H1 (cell line): ENCODE results near the gene ABCA2. TPM values are rescaled to one million over a fixed set of nuclear protein-coding genes. Genes with fewer than 3 reads are reported as not detected.

Experiments
- CTCF ChIA-PET: fragments of 300-600 bp; sonication (Branson Sonifier 250); formaldehyde crosslinking; loops from one replicate; lab custom pipeline; 2021; ENCODE audit not compliant: partially characterized antibody; lab: Charles Lee
- POLR2A ChIA-PET: fragments of 300-600 bp; sonication (Branson Sonifier 250); formaldehyde crosslinking; loops from one replicate; lab custom pipeline; 2021; ENCODE audit warnings: inconsistent platforms; ENCODE audit not compliant: partially characterized antibody; lab: Charles Lee
- DNase-seq, 2 experiments: peaks; one replicate each; pipeline versions ENCODE4 v3.0.0 to v3.0.0-alpha.2; 2010 to 2022; ENCODE audit warnings: low spot score in 2 of 2, low read depth in 1 of 2, mixed read lengths in 1 of 2
- FAIRE-seq: peaks from 2 replicates; lab custom pipeline; 2011; peaks lifted over from hg19 to GRCh38; lab: Jason Lieb, UNC
- H2AFZ ChIP-seq: 2 replicates; pipeline ENCODE4 v1.8.1; 2012; ENCODE audit warnings: low read length, inconsistent platforms
- H2AK5ac ChIP-seq: 2 replicates; pipeline ENCODE4 v1.6.1; 2013; ENCODE audit warnings: low read depth, low read length
- H2BK120ac ChIP-seq: replicated peaks from 2 replicates; pipeline ENCODE3; 2013; ENCODE audit warnings: low read depth, low read length, inconsistent platforms
- H2BK12ac ChIP-seq: 2 replicates; pipeline ENCODE4 v1.6.1; 2013; ENCODE audit warnings: low read depth, low read length
- H2BK15ac ChIP-seq: 2 replicates; pipeline ENCODE4 v1.6.1; 2013; ENCODE audit warnings: low read length
- H2BK20ac ChIP-seq: 2 replicates; pipeline ENCODE4 v1.6.1; 2013; ENCODE audit warnings: low read length
- H2BK5ac ChIP-seq: 2 replicates; pipeline ENCODE4 v1.6.1; 2013; ENCODE audit warnings: low read depth, low read length
- H3K14ac ChIP-seq: 2 replicates; pipeline ENCODE4 v1.6.1; 2013; ENCODE audit warnings: inconsistent platforms; ENCODE audit not compliant: insufficient read length
- H3K18ac ChIP-seq: 2 replicates; pipeline ENCODE4 v1.6.1; 2013; ENCODE audit warnings: low read length; ENCODE audit errors: extremely low read depth
- H3K23ac ChIP-seq: 2 replicates; pipeline ENCODE4 v1.6.1; 2013; ENCODE audit warnings: inconsistent platforms; ENCODE audit not compliant: insufficient read length
- H3K23me2 ChIP-seq: 2 replicates; pipeline ENCODE4 v1.6.1; 2013; ENCODE audit warnings: low read depth, low read length
- H3K27ac ChIP-seq: 2 replicates; pipeline ENCODE4 v1.6.1; 2011; ENCODE audit warnings: low read depth, low read length, inconsistent platforms
- H3K27me3 ChIP-seq, 4 experiments: replicated peaks in 1 of 4; 1 replicate in 1 of 4; 2 replicates in 3 of 4; pipeline versions ENCODE4 v1.6.1 to v1.8.1; 2011 to 2013; ENCODE audit warnings: low read length in 3 of 4, mild to moderate bottlenecking in 3 of 4, inconsistent platforms in 2 of 4, mixed read lengths in 2 of 4, moderate library complexity in 1 of 4; ENCODE audit not compliant: control insufficient read depth in 3 of 4, insufficient read depth in 3 of 4; ENCODE audit errors: extremely low read depth in 1 of 4
- H3K36me3 ChIP-seq, 4 experiments: 2 replicates each; pipeline versions ENCODE4 v1.6.1 to v1.8.1; 2011 to 2013; ENCODE audit warnings: mild to moderate bottlenecking in 4 of 4, low read length in 3 of 4, moderate library complexity in 2 of 4, control low read depth in 1 of 4, inconsistent platforms in 1 of 4; ENCODE audit not compliant: insufficient read depth in 4 of 4, control insufficient read depth in 2 of 4
- H3K4ac ChIP-seq: replicated peaks from 2 replicates; pipeline ENCODE3; 2013; ENCODE audit warnings: low read length, low read depth, mixed read lengths, inconsistent platforms; ENCODE audit not compliant: insufficient read length
- H3K4me1 ChIP-seq, 4 experiments: replicated peaks in 1 of 4; 1 replicate in 1 of 4; 2 replicates in 3 of 4; pipeline versions ENCODE4 v1.6.1 to v1.8.1; 2011 to 2013; ENCODE audit warnings: low read length in 3 of 4, inconsistent platforms in 2 of 4, mixed read lengths in 1 of 4; ENCODE audit not compliant: insufficient read depth in 4 of 4, control insufficient read depth in 3 of 4
- H3K4me2 ChIP-seq, 2 experiments: 2 replicates each; pipeline versions ENCODE4 v1.6.1 to v1.8.1; 2011 to 2013; ENCODE audit warnings: low read depth in 2 of 2, low read length in 2 of 2, control low read depth in 1 of 2, inconsistent platforms in 1 of 2, mild to moderate bottlenecking in 1 of 2; ENCODE audit not compliant: insufficient read depth in 1 of 2
- H3K4me3 ChIP-seq, 4 experiments: fragments of 200-600, 300-600 bp in 1 of 4; sonication (generic), shearing (Covaris generic), sonication (Bioruptor Twin) in 1 of 4; 2 replicates each; pipeline versions ENCODE4 v1.5.1 to v1.8.1; 2011 to 2016; ENCODE audit warnings: low read length in 4 of 4, low read depth in 3 of 4, control low read depth in 2 of 4, inconsistent platforms in 2 of 4, mild to moderate bottlenecking in 2 of 4, mixed read lengths in 1 of 4, moderate library complexity in 1 of 4; ENCODE audit not compliant: insufficient read depth in 2 of 4; ENCODE audit errors: extremely low read depth in 1 of 4
- H3K56ac ChIP-seq: replicated peaks from 2 replicates; pipeline ENCODE3; 2013; ENCODE audit warnings: low read depth, mild to moderate bottlenecking, mixed read lengths, low read length, inconsistent platforms; ENCODE audit not compliant: insufficient read length
- H3K79me1 ChIP-seq: 2 replicates; pipeline ENCODE4 v1.6.1; 2013; ENCODE audit warnings: low read depth, low read length, control low read depth
- H3K79me2 ChIP-seq, 2 experiments: 2 replicates each; pipeline versions ENCODE4 v1.6.1 to v1.8.1; 2012 to 2013; ENCODE audit warnings: low read length in 2 of 2, mild to moderate bottlenecking in 2 of 2, inconsistent platforms in 1 of 2; ENCODE audit not compliant: insufficient read depth in 2 of 2, control insufficient read depth in 1 of 2
- H3K9ac ChIP-seq, 4 experiments: replicated peaks in 1 of 4; 1 replicate in 1 of 4; 2 replicates in 3 of 4; pipeline versions ENCODE4 v1.6.1 to v1.8.1; 2011 to 2013; ENCODE audit warnings: low read depth in 3 of 4, low read length in 3 of 4, control low read depth in 2 of 4, mild to moderate bottlenecking in 2 of 4, moderate library complexity in 2 of 4, inconsistent platforms in 1 of 4; ENCODE audit errors: extremely low read depth in 1 of 4
- H3K9me3 ChIP-seq, 2 experiments: 2 replicates each; pipeline versions ENCODE4 v1.6.1 to v1.8.1; 2012 to 2013; ENCODE audit warnings: mild to moderate bottlenecking in 2 of 2, moderate library complexity in 2 of 2, control low read depth in 1 of 2, inconsistent platforms in 1 of 2, low read depth in 1 of 2, low read length in 1 of 2, mixed read lengths in 1 of 2; ENCODE audit not compliant: insufficient read depth in 2 of 2
- H4K20me1 ChIP-seq, 2 experiments: replicated peaks in 1 of 2; 2 replicates each; pipeline versions ENCODE3 to v1.8.1; 2011 to 2013; ENCODE audit warnings: inconsistent platforms in 2 of 2, low read length in 2 of 2, mild to moderate bottlenecking in 1 of 2; ENCODE audit not compliant: insufficient read depth in 2 of 2, control insufficient read depth in 1 of 2
- H4K5ac ChIP-seq: 2 replicates; pipeline ENCODE4 v1.6.1; 2013; ENCODE audit warnings: low read length, low read depth, mixed read lengths, inconsistent platforms; ENCODE audit not compliant: insufficient read length
- H4K8ac ChIP-seq: 2 replicates; pipeline ENCODE4 v1.8.0; 2013; ENCODE audit warnings: mild to moderate bottlenecking, moderate library complexity, low read length, inconsistent platforms; ENCODE audit not compliant: insufficient read depth; ENCODE audit errors: extremely low read depth
- H4K91ac ChIP-seq: replicated peaks from 2 replicates; pipeline ENCODE3; 2013; ENCODE audit warnings: low read length, mixed read lengths, inconsistent platforms; ENCODE audit not compliant: insufficient read length
- WGBS, 2 experiments: shearing (Covaris generic) in 1 of 2; methylation state at CpG; one replicate each; pipeline versions ENCODE4 v1.1.6 to v1.1.7; 2013 to 2015; ENCODE audit warnings: low lambda C conversion rate in 2 of 2, mixed read lengths in 2 of 2, inconsistent platforms in 1 of 2, low coverage in 1 of 2, missing lambda C conversion rate in 1 of 2; ENCODE audit not compliant: insufficient replicate concordance in 2 of 2, insufficient coverage in 1 of 2, insufficient read length in 1 of 2; ENCODE audit errors: extremely low coverage in 1 of 2, missing lambda C conversion rate in 1 of 2; 5-methylcytosine and 5-hydroxymethylcytosine counted together
- polyA plus RNA-seq, 7 experiments: library from polyadenylated mRNA; depleted of rRNA in 3 of 7; stranded (reverse) in 5 of 7; unstranded in 2 of 7; fragments of >200 nt in 5 of 7; fragments of 200-250 nt in 2 of 7; gene quantifications; 1 replicate in 5 of 7; 2 replicates in 1 of 7; 4 replicates in 1 of 7; pipeline versions ENCODE4 v1.2.1 to v1.2.3, GENCODE V29; 2011 to 2013; ENCODE audit warnings: missing spikeins in 2 of 7, mixed read lengths in 2 of 7
- total RNA-seq: library from RNA; stranded (reverse); fragmentation: NEBNext Ultra II Directional; extraction: Animal tissue kit (Norgen Biotek cat#: 25700); gene quantifications from 2 replicates; pipeline ENCODE4 v1.2.1, GENCODE V29; 2021

Gene ABCA2
- total and polyA plus RNA-seq, 2 of the 8 experiments (the other 6 are each of a cell fraction or from before 2014, with no cell fraction given), result 12.5 to 14.3 TPM

DNA sequence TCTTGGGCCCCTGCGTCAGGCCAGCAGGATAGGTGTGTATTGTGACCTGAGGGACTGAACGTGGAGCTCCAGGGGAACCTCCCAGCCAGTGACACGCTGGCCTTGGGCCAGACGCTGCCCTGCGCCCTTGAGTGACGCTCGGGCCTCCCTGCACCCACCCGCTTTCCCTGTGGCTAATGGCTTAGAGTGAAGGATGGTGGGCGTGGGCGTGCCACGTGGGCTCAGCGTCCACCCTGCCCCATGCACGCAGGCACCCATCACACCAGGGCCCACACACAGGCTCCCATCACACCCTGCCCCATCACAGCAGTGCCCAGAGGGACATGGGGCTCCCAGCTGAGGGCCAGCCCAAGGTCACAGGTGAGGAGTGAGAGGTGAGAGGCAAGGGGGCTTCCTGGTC, 9.0 kb upstream of the ABCA2 start:
- CTCF ChIA-PET, result interaction anchor here (0.7 to 4.2 kb wide), 16 partner anchors 8 to 198 kb away, joined by 3 to 65 read pairs (median 16); partner anchors contain the start of genes ABCA2, CLIC3, PTGDS and SAPCD2
- Histone ChIP-seq H3K18ac (no peak overlapping the region), H3K27me3 (no peaks in the 10 kb centered on the region; a peak in 3 of 7 replicates), H2BK15ac (no peak overlapping the region), H3K14ac (no peak overlapping the region), H4K20me1 (peaks cover 2 to 5% of the 10 kb centered on the region in 2 experiments), H3K27ac (no peak overlapping the region), H3K4ac (no peak overlapping the region), H4K8ac (no peak overlapping the region), H4K91ac (no peak overlapping the region), H2BK12ac (no peak overlapping the region), H3K36me3 (peaks cover 0 to 3% (median 0%) of the 10 kb centered on the region in 4 experiments; a peak in 1 of 8 replicates), H2AK5ac (no peak overlapping the region), H2BK5ac (no peak overlapping the region), H2BK20ac (no peak overlapping the region), H3K23me2 (no peaks in the 10 kb centered on the region), H3K4me1 (peaks cover 0 to 2% (median 0%) of the 10 kb centered on the region in 4 experiments; a peak in 4 of 7 replicates), H3K4me3 (no peak overlapping the region), H3K9me3 (no peaks in the 10 kb centered on the region), H3K56ac (no peak overlapping the region), H3K9ac (no peak overlapping the region), H3K4me2 (no peak overlapping the region), H2BK120ac (no peak overlapping the region), H3K79me2 (no peaks in the 10 kb centered on the region), H2AFZ (no peak overlapping the region), H4K5ac (no peak overlapping the region), H3K23ac (no peak overlapping the region), H3K79me1 (no peaks in the 10 kb centered on the region)
- FAIRE-seq (no peak), DNase-seq (no peak)
- POLR2A ChIA-PET, result interaction anchor here (1.0 to 1.8 kb wide), 2 partner anchors 10 to 27 kb away, joined by 3 to 5 read pairs; no protein-coding TSS in a partner anchor
- WGBS, 2 experiments, result 89% methylated on average over 10 of the region's 13 CpGs; no CpG with 5 or more reads in 1 of the 2 experiments
